GM12875 (cell line): ENCODE data around the gene SH2D7.

Experiments used
- H3K4me3 ChIP-seq: one replicate; pipeline ENCODE4 v1.5.1; 2011; ENCODE audit warnings: low read depth, low read length, control low read depth
- CTCF ChIP-seq: IDR thresholded peaks from 2 replicates; pipeline ENCODE4 v1.5.1; 2011; ENCODE audit warnings: low read depth, mild to moderate bottlenecking, control low read depth, inconsistent platforms, low read length, moderate library complexity, borderline replicate concordance; ENCODE audit not compliant: insufficient read depth

The SH2D7 gene

DNA sequence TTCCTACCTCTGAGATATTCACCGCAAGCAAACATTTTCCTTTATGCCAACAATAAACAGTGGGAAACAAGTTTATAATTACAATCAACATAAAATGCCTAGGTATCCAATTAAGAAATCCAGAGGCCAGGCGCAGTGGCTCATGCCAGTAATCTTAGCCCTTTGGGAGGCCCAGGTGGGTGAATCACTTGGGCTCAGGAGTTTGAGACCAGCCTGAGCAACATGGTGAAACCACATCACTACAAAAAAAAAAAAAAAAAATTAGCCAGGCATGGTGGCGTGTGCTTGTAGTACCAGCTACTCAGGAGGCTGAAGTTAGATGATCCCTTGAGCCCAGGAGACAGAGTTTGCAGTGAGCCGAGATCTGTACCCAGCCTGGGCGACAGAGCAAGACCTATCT, 32.1 kb upstream of the SH2D7 start:
- no peak overlapping the region for H3K4me3 ChIP-seq
- no peak for TF ChIP-seq CTCF

DNA sequence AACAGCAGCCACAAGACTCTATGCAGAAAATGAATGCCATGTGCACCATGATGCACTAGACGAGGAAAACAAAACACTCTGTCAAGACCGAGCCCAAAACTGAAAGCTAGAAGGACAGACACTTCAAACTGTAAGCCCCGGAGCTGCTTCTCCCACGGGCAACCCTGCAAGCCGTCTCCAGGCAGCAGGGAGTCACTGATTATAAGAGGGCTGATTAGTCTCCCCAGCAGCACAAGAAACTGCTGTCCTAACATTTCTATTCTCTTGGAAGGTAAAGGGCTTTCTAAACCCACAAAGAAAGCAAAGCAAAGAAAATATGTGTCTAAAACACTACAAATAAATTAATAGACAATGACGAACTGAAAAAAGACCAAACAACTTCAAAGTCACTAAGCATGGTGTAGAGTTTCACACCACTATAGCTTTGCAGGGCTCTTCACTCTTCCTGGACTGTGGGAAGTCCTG, 30.4 kb upstream of the SH2D7 start:
- peak overlapping the region; percentile 12 for H3K4me3 ChIP-seq

DNA sequence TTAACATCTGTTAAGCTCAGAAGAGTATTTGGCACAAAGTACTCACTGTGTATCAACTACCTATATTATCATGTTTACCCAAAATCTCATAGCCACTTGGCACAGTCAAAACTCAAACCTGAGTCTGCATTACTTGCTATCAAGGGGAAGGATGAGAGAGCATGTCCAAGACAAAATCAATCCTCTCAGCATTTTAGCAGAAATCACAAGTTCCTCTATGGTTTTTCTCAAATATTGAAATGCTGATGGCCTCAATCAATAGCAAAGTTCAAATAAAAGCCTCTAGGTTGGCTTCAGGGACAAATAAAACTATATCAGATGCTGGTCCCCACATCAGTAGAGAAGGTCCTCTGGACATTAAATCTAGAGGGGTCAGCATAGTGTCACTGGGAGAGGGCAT, 29.1 kb upstream of the SH2D7 start:
- H3K4me3 ChIP-seq: no peak overlapping the region
- TF ChIP-seq CTCF: no peak

More for the DNA sequence above, 30.4 kb upstream of the SH2D7 start:
- TF ChIP-seq CTCF: no peak

GRCh38 chr15:78063970-78064385, 28.4 kb upstream of the SH2D7 start:
- no peak overlapping the region for H3K4me3 ChIP-seq
- no peak for TF ChIP-seq CTCF

GRCh38 chr15:78064544-78064943, 27.8 kb upstream of the SH2D7 start:
- no peak overlapping the region for H3K4me3 ChIP-seq
- no peak for TF ChIP-seq CTCF

- H3K4me3 ChIP-seq: peak overlapping the region; percentile 40
- no peak for TF ChIP-seq CTCF
These were observed 27.0 kb upstream of the SH2D7 start for GRCh38 chr15:78065284-78065872.
